Activated T-helper 17 cell treated with anti-CD3 and anti-CD28 coated beads, Interleukin-2, amount 50 U/mL, for 72 hours (primary cell): ENCODE results near the gene GMPPA. TPM values are rescaled to one million over a fixed set of nuclear protein-coding genes. Genes with fewer than 3 reads are reported as not detected.

Experiments
- ATAC-seq: fragments of 150-1000 bp; cut with Tn5 transposase; replicated peaks from 2 replicates; pipeline ENCODE4 v1.10.0; 2021; ENCODE audit warnings: mild to moderate bottlenecking, moderate library complexity
- H3K27ac Mint-ChIP-seq: one replicate; pipeline ENCODE4 v1.8.0; 2022; ENCODE audit warnings: mixed read lengths
- H3K27me3 Mint-ChIP-seq: one replicate; pipeline ENCODE4 v1.8.0; 2022; ENCODE audit warnings: mixed read lengths
- H3K36me3 Mint-ChIP-seq: one replicate; pipeline ENCODE4 v1.8.0; 2022; ENCODE audit warnings: low read depth, mild to moderate bottlenecking, mixed read lengths
- H3K4me1 Mint-ChIP-seq: one replicate; pipeline ENCODE4 v1.8.0; 2022; ENCODE audit warnings: mixed read lengths
- H3K4me3 Mint-ChIP-seq: one replicate; pipeline ENCODE4 v1.8.0; 2022; ENCODE audit warnings: mild to moderate bottlenecking, mixed read lengths
- H3K9me3 Mint-ChIP-seq: one replicate; pipeline ENCODE4 v1.8.0; 2022; ENCODE audit warnings: mixed read lengths
- total RNA-seq, 2 donors: library from RNA; stranded (reverse); gene quantifications; one replicate each; pipeline ENCODE4 v1.2.3, GENCODE V29; 2022

Gene GMPPA
- total RNA-seq, 2 donors from 2014 or later, result 31.7 to 36.3 TPM

GRCh38 chr2:219488149-219488843 is 10.4 kb upstream of the GMPPA start:
- Mint-ChIP-seq H3K27me3 (peaks cover 28% of the 10 kb centered on the region), H3K4me3 (no peak overlapping the region), H3K36me3 (no peaks in the 10 kb centered on the region), H3K4me1 (no peaks in the 10 kb centered on the region), H3K9me3 (no peaks in the 10 kb centered on the region), H3K27ac (no peak overlapping the region)
- no peak for ATAC-seq

DNA sequence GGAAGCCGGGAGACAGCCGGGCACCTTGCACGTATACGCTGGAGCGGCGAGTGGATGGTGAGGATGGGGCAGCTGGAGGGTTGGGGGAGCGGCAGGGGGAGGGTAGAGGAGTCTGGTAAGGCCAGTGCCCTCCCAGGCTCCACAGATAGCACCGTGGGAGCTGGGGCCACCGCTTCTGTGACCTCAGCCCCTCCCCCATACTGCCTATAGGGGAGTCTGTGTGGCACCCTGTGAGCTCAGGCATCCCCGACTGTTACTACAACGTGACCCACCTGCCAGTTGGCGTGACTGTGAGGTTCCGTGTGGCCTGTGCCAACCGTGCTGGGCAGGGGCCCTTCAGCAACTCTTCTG is 9.9 kb upstream of the GMPPA start:
- H3K4me3 Mint-ChIP-seq, result no peak overlapping the region
- H3K27me3 Mint-ChIP-seq, result peaks cover 30% of the 10 kb centered on the region
- ATAC-seq, result no peak
- no peak overlapping the region for H3K27ac Mint-ChIP-seq
- no peaks in the 10 kb centered on the region for H3K36me3 Mint-ChIP-seq
- H3K9me3 Mint-ChIP-seq, result no peaks in the 10 kb centered on the region
- H3K4me1 Mint-ChIP-seq, result no peaks in the 10 kb centered on the region

DNA sequence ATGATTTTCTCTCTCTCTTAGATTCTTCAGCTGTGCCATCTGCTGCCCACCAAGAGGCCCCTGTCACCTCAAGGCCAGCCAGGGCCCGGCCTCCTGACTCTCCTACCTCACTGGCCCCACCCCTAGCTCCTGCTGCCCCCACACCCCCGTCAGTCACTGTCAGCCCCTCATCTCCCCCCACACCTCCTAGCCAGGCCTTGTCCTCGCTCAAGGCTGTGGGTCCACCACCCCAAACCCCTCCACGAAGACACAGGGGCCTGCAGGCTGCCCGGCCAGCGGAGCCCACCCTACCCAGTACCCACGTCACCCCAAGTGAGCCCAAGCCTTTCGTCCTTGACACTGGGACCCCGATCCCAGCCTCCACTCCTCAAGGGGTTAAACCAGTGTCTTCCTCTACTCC is 9.4 kb upstream of the GMPPA start:
- Mint-ChIP-seq H3K4me3 (no peak overlapping the region), H3K27ac (no peak overlapping the region), H3K4me1 (no peaks in the 10 kb centered on the region), H3K27me3 (peaks cover 32% of the 10 kb centered on the region), H3K9me3 (no peaks in the 10 kb centered on the region), H3K36me3 (no peaks in the 10 kb centered on the region)
- no peak for ATAC-seq

DNA sequence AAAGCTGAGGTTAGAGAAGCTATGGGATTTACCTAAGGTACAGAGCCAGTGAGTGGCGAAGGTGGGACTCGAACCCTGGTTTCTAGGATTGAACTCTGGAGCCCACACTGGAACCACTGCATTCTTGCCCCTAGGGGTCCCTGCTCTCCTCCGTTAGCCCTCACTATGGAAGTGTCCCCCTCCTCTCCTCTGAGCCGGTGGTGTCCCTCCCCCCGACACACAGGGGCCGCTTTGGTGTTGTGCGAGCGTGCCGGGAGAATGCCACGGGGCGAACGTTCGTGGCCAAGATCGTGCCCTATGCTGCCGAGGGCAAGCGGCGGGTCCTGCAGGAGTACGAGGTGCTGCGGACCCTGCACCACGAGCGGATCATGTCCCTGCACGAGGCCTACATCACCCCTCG is 8.5 kb upstream of the GMPPA start:
- peaks cover 40% of the 10 kb centered on the region for H3K27me3 Mint-ChIP-seq
- no peak overlapping the region for H3K27ac Mint-ChIP-seq
- H3K36me3 Mint-ChIP-seq, result no peaks in the 10 kb centered on the region
- ATAC-seq, result no peak
- H3K4me1 Mint-ChIP-seq, result no peaks in the 10 kb centered on the region
- H3K9me3 Mint-ChIP-seq, result no peaks in the 10 kb centered on the region
- H3K4me3 Mint-ChIP-seq, result no peak overlapping the region

- Mint-ChIP-seq H3K4me3 (no peak overlapping the region), H3K27ac (no peak overlapping the region), H3K36me3 (no peaks in the 10 kb centered on the region), H3K27me3 (peaks cover 38% of the 10 kb centered on the region), H3K9me3 (no peaks in the 10 kb centered on the region), H3K4me1 (no peaks in the 10 kb centered on the region)
- ATAC-seq, result no peak
Observed at GRCh38 chr2:219490600-219491130, 8.0 kb upstream of the GMPPA start.

DNA sequence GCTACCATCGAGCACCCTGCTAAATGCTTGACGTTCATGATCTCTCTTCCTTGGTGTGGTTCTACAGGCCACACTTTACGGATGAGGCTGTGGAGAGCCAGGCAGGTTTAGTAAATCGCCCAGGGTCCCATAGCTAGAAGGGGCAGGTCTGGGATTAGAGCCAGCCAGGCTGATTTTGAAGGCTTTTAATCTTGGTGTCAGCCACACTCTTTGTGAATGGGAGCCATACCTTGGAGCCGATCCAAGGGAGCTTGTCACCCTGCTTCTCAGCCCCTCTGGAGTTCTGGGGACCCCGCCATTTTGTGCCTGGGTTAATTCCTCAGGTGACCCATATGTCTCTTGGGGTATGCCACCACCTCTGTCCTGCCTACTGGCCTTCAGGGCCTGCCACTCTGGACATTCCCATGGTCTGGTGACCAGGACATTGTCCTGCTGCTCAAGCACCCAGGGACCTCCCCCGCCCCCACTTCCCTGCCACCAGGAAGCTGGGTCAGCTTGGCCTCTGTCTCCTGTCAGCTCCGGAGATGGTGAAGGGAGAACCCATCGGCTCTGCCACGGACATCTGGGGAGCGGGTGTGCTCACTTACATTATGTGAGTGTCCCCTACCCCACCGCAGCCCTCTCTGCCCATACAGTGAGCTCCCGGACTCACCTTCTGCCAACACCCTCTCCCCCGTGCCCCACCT is 7.3 kb upstream of the GMPPA start:
- Mint-ChIP-seq H3K27ac (no peak overlapping the region), H3K9me3 (no peaks in the 10 kb centered on the region), H3K4me3 (no peak overlapping the region), H3K36me3 (no peaks in the 10 kb centered on the region), H3K4me1 (no peaks in the 10 kb centered on the region), H3K27me3 (peaks cover 35% of the 10 kb centered on the region)
- ATAC-seq, result no peak

- ATAC-seq, result no peak
- Mint-ChIP-seq H3K27me3 (peaks cover 36% of the 10 kb centered on the region), H3K4me3 (no peak overlapping the region), H3K9me3 (no peaks in the 10 kb centered on the region), H3K27ac (no peak overlapping the region), H3K36me3 (no peaks in the 10 kb centered on the region), H3K4me1 (no peaks in the 10 kb centered on the region)
Observed at GRCh38 chr2:219492575-219492974, 6.1 kb upstream of the GMPPA start.

GRCh38 chr2:219493086-219493485 is 5.6 kb upstream of the GMPPA start:
- H3K9me3 Mint-ChIP-seq, result no peaks in the 10 kb centered on the region
- no peak for ATAC-seq
- H3K27ac Mint-ChIP-seq, result no peak overlapping the region
- H3K4me3 Mint-ChIP-seq, result no peak overlapping the region
- H3K4me1 Mint-ChIP-seq, result no peaks in the 10 kb centered on the region
- H3K27me3 Mint-ChIP-seq, result peaks cover 34% of the 10 kb centered on the region
- peaks cover 2% of the 10 kb centered on the region for H3K36me3 Mint-ChIP-seq

DNA sequence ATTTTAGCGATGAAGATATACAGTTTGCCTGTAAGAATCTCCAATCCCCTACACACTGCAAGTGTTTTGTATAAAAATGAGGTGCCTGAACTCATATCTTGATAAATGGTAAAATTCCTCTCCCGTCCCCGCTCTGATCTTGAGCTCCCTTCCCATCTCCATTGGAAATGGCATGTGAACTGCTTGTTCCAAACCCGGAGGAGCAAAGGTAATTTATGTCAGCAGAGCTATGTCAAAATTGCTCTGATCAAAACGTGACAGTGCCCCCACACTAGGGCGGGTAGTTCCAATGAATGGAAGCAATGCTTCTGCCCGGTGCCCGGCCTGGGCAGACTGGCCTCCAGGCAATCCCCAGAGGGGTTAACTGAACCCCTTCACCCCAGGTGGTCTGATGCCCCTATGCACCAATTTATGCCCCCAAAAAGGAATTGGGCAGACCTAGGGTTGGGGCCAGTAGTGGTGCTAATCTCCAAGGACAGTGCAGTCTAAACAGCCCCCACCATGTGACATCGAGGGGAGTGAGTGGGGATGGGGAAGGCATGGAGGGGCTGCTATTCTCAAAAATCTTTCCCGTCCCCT is 3.6 kb upstream of the GMPPA start:
- H3K36me3 Mint-ChIP-seq, result peaks cover 10% of the 10 kb centered on the region
- peaks cover 34% of the 10 kb centered on the region for H3K27me3 Mint-ChIP-seq
- H3K4me3 Mint-ChIP-seq, result no peak overlapping the region
- no peak for ATAC-seq
- no peaks in the 10 kb centered on the region for H3K9me3 Mint-ChIP-seq
- H3K4me1 Mint-ChIP-seq, result peaks cover 10% of the 10 kb centered on the region
- no peak overlapping the region for H3K27ac Mint-ChIP-seq

DNA sequence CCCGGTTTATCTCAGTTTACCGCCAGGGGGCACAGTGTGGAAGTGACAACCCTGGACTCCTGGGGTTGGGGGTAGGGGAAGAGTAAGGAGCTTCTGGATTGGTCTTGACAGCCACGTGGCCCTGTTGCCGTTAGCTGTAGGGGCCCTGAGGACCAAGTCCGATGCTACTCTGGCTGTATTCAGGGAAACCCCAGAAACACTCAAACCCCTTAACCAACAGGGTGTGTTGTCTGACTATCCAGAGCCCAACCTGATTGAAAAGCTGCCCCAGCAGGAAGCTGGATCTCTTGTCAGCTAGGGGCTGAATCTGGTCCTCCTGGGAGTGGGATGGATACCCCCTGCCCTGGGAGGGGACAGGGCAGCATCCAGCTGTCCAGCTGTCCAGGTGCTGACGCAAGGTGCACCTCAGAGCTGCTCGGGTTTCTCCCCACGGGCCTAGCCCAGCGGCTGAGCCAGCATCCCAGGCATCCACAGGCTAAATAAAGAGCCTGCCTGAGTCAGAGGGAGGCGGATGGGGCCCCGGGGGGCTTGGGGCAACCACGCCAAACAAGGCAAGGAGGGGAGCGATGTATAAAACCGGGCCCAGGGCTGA is 3.1 kb upstream of the GMPPA start:
- peaks cover 10% of the 10 kb centered on the region for H3K36me3 Mint-ChIP-seq
- no peaks in the 10 kb centered on the region for H3K9me3 Mint-ChIP-seq
- peaks cover 34% of the 10 kb centered on the region for H3K27me3 Mint-ChIP-seq

DNA sequence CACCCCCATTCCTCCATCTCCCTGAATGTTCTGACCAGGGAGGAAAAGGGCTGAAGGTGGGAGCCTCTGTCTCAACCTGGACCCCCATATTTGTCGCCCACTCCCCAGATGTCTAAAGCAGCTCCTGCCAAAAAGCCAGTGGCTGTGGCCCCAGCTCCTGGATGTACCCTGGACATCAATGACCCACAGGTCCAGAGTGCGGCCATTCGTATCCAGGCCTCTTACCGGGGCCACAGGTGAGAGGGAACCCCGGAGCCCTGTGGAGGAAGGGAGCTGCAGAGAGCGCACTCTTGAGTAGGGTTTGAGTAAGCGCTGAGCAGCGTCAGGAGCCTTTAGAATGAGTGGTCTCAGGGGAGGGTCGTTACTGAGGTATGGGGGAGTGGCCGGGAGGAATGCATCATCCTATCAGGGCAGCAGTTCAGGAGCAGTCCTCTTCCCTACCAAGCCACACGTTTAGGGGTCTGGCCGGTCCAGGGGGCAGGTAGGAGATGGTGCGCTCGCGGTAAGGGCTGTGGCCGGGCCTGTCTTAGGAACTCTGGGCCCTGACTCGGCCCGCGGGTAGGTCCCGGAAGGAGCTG is 2.4 kb upstream of the GMPPA start:
- peaks cover 34% of the 10 kb centered on the region for H3K27me3 Mint-ChIP-seq
- no peaks in the 10 kb centered on the region for H3K9me3 Mint-ChIP-seq
- H3K4me1 Mint-ChIP-seq, result peaks cover 14% of the 10 kb centered on the region
- peak overlapping the region; percentile 92 for H3K4me3 Mint-ChIP-seq
- no peak for ATAC-seq
- no peak overlapping the region for H3K27ac Mint-ChIP-seq
- peaks cover 15% of the 10 kb centered on the region for H3K36me3 Mint-ChIP-seq

More for the DNA sequence above, 3.1 kb upstream of the GMPPA start:
- Mint-ChIP-seq H3K4me1 (peaks cover 13% of the 10 kb centered on the region), H3K4me3 (no peak overlapping the region), H3K27ac (no peak overlapping the region)
- ATAC-seq, result no peak

- peaks cover 17% of the 10 kb centered on the region for H3K4me1 Mint-ChIP-seq
- no peaks in the 10 kb centered on the region for H3K9me3 Mint-ChIP-seq
- H3K36me3 Mint-ChIP-seq, result peaks cover 21% of the 10 kb centered on the region
- H3K27me3 Mint-ChIP-seq, result peaks cover 32% of the 10 kb centered on the region
- no peak for ATAC-seq
- H3K27ac Mint-ChIP-seq, result no peak overlapping the region
- peak overlapping the region; percentile 92 for H3K4me3 Mint-ChIP-seq
Observed at GRCh38 chr2:219496825-219497494, 1.7 kb upstream of the GMPPA start.

DNA sequence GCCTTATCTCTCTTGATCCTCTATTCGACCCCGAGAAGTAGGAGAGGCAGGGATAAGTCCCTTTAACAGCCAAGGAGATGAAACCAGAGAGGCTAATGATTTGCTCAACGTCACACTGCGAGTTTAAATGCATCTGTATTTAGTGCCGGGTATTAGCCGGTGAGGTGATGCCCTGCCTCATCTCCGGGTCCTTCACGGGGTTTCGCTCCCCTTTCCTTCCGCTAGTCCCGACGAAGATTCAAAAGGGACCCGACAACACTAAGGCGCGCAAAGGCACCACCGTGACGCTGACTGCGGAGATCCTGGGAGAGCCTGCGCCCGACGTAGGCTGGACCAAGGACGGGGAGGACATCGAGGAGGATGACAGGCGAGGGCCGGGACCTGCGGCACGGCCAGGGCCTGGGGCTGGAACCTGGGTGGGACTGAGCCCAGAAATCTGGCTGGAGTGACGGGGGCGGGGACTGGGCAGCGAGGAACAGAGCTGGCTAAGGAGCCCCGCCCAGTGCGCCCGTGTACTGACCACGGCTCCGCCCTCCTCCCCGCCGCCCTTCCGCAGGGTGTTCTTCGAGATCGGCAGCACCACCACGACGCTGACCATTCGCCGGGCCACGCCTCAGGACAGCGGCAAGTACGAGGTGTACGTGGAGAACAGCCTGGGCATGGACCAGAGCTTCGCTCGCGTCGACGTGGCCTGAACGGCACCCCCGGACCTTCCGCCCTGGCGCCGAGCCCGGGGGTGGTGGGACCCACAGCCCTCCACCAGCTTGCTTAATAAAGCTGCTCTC is 1.0 kb upstream of the GMPPA start:
- H3K27me3 Mint-ChIP-seq, result peaks cover 28% of the 10 kb centered on the region
- H3K27ac Mint-ChIP-seq, result peak overlapping the region; percentile 87
- peaks cover 17% of the 10 kb centered on the region for H3K4me1 Mint-ChIP-seq
- peaks cover 28% of the 10 kb centered on the region for H3K36me3 Mint-ChIP-seq
- peak overlapping the region; percentile 92 for H3K4me3 Mint-ChIP-seq
- no peaks in the 10 kb centered on the region for H3K9me3 Mint-ChIP-seq
- peak; percentile 49 for ATAC-seq

- H3K27ac Mint-ChIP-seq, result peak overlapping the region; percentile 87
- H3K36me3 Mint-ChIP-seq, result peaks cover 41% of the 10 kb centered on the region
- no peaks in the 10 kb centered on the region for H3K9me3 Mint-ChIP-seq
- peaks cover 17% of the 10 kb centered on the region for H3K4me1 Mint-ChIP-seq
- peaks cover 20% of the 10 kb centered on the region for H3K27me3 Mint-ChIP-seq
- H3K4me3 Mint-ChIP-seq, result peak overlapping the region; percentile 92
- no peak for ATAC-seq
Observed at GRCh38 chr2:219499058-219499307, 292 bp downstream of the GMPPA start.
